ENCODE measurements around the gene DAB1.

DAB1 gene

GRCh38 chr1:57423656-57424211 is at the start of gene DAB1:
Gene DAB1 (minus strand): TSS chr1:57424060. CDS start chr1:57291030, 133,030 bp downstream.
- DNase-seq, result no peak

GRCh38 chr1:57473448-57473847 is 49.6 kb upstream of the DAB1 start:
- no peak for DNase-seq

- no peak for DNase-seq
Observed at GRCh38 chr1:57471995-57472394, 48.1 kb upstream of the DAB1 start.

GRCh38 chr1:57470036-57470435 is 46.2 kb upstream of the DAB1 start:
- DNase-seq, result no peak

GRCh38 chr1:57468641-57469523 is 45.0 kb upstream of the DAB1 start:
- DNase-seq, result peak; percentile 37

- no peak for DNase-seq
Observed at GRCh38 chr1:57467830-57468229, 44.0 kb upstream of the DAB1 start.

- no peak for DNase-seq
Observed at GRCh38 chr1:57464756-57465155, 40.9 kb upstream of the DAB1 start.

- DNase-seq, result no peak
Observed at GRCh38 chr1:57463343-57463742, 39.5 kb upstream of the DAB1 start.

- DNase-seq, result no peak
Observed at GRCh38 chr1:57461405-57461804, 37.5 kb upstream of the DAB1 start.

GRCh38 chr1:57451516-57451915 is 27.7 kb upstream of the DAB1 start:
- DNase-seq, result no peak

GRCh38 chr1:57450981-57451380 is 27.1 kb upstream of the DAB1 start:
- DNase-seq, result no peak

- DNase-seq, result no peak
Observed at GRCh38 chr1:57447551-57447950, 23.7 kb upstream of the DAB1 start.

- no peak for DNase-seq
Observed at GRCh38 chr1:57443004-57443403, 19.1 kb upstream of the DAB1 start.

GRCh38 chr1:57440096-57440495 is 16.2 kb upstream of the DAB1 start:
- no peak for DNase-seq

- no peak for DNase-seq
Observed at GRCh38 chr1:57431400-57431799, 7.5 kb upstream of the DAB1 start.

- peak; percentile 50 for DNase-seq
Observed at GRCh38 chr1:57424231-57425027, 569 bp upstream of the DAB1 start.

- peak; percentile 24 for DNase-seq
Observed at GRCh38 chr1:57423135-57423655, 665 bp downstream of the DAB1 start.

- DNase-seq, result peak; percentile 31
Observed at GRCh38 chr1:57422271-57423134, 1.4 kb downstream of the DAB1 start.

GRCh38 chr1:57421806-57422205 is 2.1 kb downstream of the DAB1 start:
- no peak for DNase-seq

GRCh38 chr1:57420981-57421785 is 2.7 kb downstream of the DAB1 start:
- DNase-seq, result no peak

GRCh38 chr1:57418971-57419370 is 4.9 kb downstream of the DAB1 start:
- DNase-seq, result no peak

GRCh38 chr1:57411262-57411661 is 12.6 kb downstream of the DAB1 start:
- DNase-seq, result no peak
